Endodermal cell (in vitro differentiated cells): ENCODE results near the gene OR1L6. TPM values are rescaled to one million over a fixed set of nuclear protein-coding genes. Genes with fewer than 3 reads are reported as not detected.

Experiments
- DNase-seq: peaks from one replicate; pipeline ENCODE4 v3.0.0-alpha.2; 2017
- H3K27ac ChIP-seq: 2 replicates; pipeline ENCODE4 v1.5.1; 2013; ENCODE audit warnings: mild to moderate bottlenecking, low read depth, low read length, moderate library complexity
- H3K27me3 ChIP-seq: 2 replicates; pipeline ENCODE4 v1.6.1; 2013; ENCODE audit warnings: mild to moderate bottlenecking, low read length, moderate library complexity; ENCODE audit not compliant: insufficient read depth, control insufficient read depth, poor library complexity, severe bottlenecking
- H3K36me3 ChIP-seq: 2 replicates; pipeline ENCODE4 v1.7.0; 2013; ENCODE audit warnings: mild to moderate bottlenecking, low read length, moderate library complexity; ENCODE audit not compliant: control insufficient read depth, insufficient read depth
- H3K4me1 ChIP-seq: one replicate; pipeline ENCODE4 v1.7.0; 2013; ENCODE audit warnings: low read length; ENCODE audit not compliant: control insufficient read depth, insufficient read depth
- H3K4me3 ChIP-seq: 2 replicates; pipeline ENCODE4 v1.5.1; 2013; ENCODE audit warnings: mild to moderate bottlenecking, low read length, moderate library complexity
- H3K9ac ChIP-seq: 2 replicates; pipeline ENCODE4 v1.6.1; 2013; ENCODE audit warnings: mild to moderate bottlenecking, low read length, moderate library complexity; ENCODE audit not compliant: poor library complexity, severe bottlenecking; ENCODE audit errors: extremely low read depth
- H3K9me3 ChIP-seq: 2 replicates; pipeline ENCODE4 v1.6.1; 2013; ENCODE audit warnings: mild to moderate bottlenecking, low read length, moderate library complexity; ENCODE audit not compliant: control insufficient read depth
- H3K27ac Mint-ChIP-seq: 2 replicates; pipeline ENCODE4 v1.8.0; 2020; ENCODE audit warnings: mixed read lengths
- H3K27me3 Mint-ChIP-seq: 2 replicates; pipeline ENCODE4 v1.8.0; 2021; ENCODE audit warnings: mild to moderate bottlenecking, mixed read lengths; ENCODE audit not compliant: insufficient read depth
- H3K36me3 Mint-ChIP-seq: 2 replicates; pipeline ENCODE4 v1.8.0; 2020; ENCODE audit warnings: low read depth, mixed read lengths
- H3K4me1 Mint-ChIP-seq: 2 replicates; pipeline ENCODE4 v1.8.0; 2020; ENCODE audit warnings: mixed read lengths
- H3K4me3 Mint-ChIP-seq: 2 replicates; pipeline ENCODE4 v1.8.0; 2020; ENCODE audit warnings: mild to moderate bottlenecking, moderate library complexity, mixed read lengths
- H3K9me3 Mint-ChIP-seq: 2 replicates; pipeline ENCODE4 v1.8.0; 2020; ENCODE audit warnings: mild to moderate bottlenecking, mixed read lengths
- WGBS, 2 experiments: methylation state at CpG; one replicate each; pipeline versions ENCODE4 v1.1.5 to v1.1.7; 2013; ENCODE audit warnings: missing lambda C conversion rate in 2 of 2, mixed read lengths in 1 of 2; ENCODE audit not compliant: insufficient coverage in 1 of 2, insufficient read length in 1 of 2; 5-methylcytosine and 5-hydroxymethylcytosine counted together
- total RNA-seq, 2 donors: library from RNA; stranded (reverse); fragmentation: NEBNext Ultra II Directional in 1 of 2; extraction: Animal tissue kit (Norgen Biotek cat#: 25700) in 1 of 2; gene quantifications; 2 replicates in 1 of 2; 3 replicates in 1 of 2; pipeline ENCODE4 v1.2.1, GENCODE V29; 2021
- TF ChIP-seq, protein P1 (sequence below): fragments of 200-600 bp; sonication (generic); conservative IDR thresholded peaks from 2 replicates; pipeline ENCODE4 v1.5.0; 2021; ENCODE audit warnings: antibody characterized with exemption, mild to moderate bottlenecking

OR1L6 gene
- total RNA-seq, 2 donors from 2014 or later: not detected

DNA sequence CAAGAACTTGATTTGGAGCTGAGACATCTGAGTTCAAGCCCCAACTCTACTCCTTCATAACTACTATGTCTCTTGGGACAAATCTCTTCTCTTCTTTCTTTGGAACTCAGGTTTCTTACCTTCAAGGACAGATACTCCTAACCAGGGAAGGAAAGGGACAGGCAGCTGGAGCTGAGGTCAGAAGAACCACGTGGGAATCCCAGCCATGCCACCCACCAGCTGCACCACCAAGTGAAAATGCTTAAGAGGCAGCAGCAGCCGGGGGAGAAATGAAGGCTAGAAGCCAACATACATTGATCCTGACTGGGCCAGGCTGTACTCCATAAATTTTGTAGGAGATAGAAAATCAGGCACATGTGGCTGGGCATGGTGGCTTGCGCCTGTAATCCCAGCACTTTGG, 37.1 kb downstream of the OR1L6 start:
- H3K4me1 Mint-ChIP-seq: peaks cover 2% of the 10 kb centered on the region
- Histone ChIP-seq H3K4me1 (no peaks in the 10 kb centered on the region), H3K27me3 (peaks cover 8% of the 10 kb centered on the region), H3K9me3 (no peaks in the 10 kb centered on the region), H3K9ac (no peak overlapping the region), H3K27ac (no peak overlapping the region), H3K4me3 (no peak overlapping the region), H3K36me3 (no peaks in the 10 kb centered on the region)
- H3K27ac Mint-ChIP-seq: no peak overlapping the region
- TF ChIP-seq, protein P1, sequence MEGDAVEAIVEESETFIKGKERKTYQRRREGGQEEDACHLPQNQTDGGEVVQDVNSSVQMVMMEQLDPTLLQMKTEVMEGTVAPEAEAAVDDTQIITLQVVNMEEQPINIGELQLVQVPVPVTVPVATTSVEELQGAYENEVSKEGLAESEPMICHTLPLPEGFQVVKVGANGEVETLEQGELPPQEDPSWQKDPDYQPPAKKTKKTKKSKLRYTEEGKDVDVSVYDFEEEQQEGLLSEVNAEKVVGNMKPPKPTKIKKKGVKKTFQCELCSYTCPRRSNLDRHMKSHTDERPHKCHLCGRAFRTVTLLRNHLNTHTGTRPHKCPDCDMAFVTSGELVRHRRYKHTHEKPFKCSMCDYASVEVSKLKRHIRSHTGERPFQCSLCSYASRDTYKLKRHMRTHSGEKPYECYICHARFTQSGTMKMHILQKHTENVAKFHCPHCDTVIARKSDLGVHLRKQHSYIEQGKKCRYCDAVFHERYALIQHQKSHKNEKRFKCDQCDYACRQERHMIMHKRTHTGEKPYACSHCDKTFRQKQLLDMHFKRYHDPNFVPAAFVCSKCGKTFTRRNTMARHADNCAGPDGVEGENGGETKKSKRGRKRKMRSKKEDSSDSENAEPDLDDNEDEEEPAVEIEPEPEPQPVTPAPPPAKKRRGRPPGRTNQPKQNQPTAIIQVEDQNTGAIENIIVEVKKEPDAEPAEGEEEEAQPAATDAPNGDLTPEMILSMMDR: no peak
- no peak overlapping the region for H3K4me3 Mint-ChIP-seq
- peaks cover 15% of the 10 kb centered on the region for H3K27me3 Mint-ChIP-seq
- H3K36me3 Mint-ChIP-seq: no peaks in the 10 kb centered on the region
- 79% methylated on average over 2 to 3 of the region's 3 CpGs for WGBS, 2 experiments
- DNase-seq: no peak
- H3K9me3 Mint-ChIP-seq: peaks cover 3% of the 10 kb centered on the region

DNA sequence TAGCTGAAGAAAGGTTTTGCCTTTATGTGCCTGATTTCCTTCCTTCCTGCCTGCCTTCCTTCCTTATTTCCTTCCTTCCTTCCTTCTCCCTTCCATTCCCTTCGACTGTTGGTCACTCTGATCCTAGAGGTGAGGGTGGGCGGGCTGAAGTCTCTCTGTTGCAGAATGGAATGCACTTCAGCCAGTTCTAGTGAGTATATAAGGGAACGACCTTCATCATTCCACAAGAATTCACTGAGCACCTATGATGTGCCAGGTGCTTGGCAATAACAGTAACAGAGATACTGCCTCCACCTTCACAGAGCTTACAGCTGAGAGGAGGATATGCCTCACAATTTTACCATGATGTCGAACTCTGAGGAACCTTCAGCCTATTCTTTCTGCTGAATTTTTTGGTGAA, 37.9 kb downstream of the OR1L6 start:
- Histone ChIP-seq H3K27me3 (peaks cover 8% of the 10 kb centered on the region), H3K27ac (no peak overlapping the region), H3K4me3 (no peak overlapping the region), H3K36me3 (no peaks in the 10 kb centered on the region), H3K4me1 (peaks cover 5% of the 10 kb centered on the region), H3K9ac (no peak overlapping the region), H3K9me3 (no peaks in the 10 kb centered on the region)
- Mint-ChIP-seq H3K27ac (no peak overlapping the region), H3K9me3 (peaks cover 3% of the 10 kb centered on the region), H3K4me1 (peaks cover 10% of the 10 kb centered on the region), H3K36me3 (no peaks in the 10 kb centered on the region), H3K27me3 (peaks cover 15% of the 10 kb centered on the region), H3K4me3 (no peak overlapping the region)
- DNase-seq: no peak
- 63 to 79% methylated on average over 1 to 3 of the region's 4 CpGs for WGBS, 2 experiments
- TF ChIP-seq, protein P1: no peak

DNA sequence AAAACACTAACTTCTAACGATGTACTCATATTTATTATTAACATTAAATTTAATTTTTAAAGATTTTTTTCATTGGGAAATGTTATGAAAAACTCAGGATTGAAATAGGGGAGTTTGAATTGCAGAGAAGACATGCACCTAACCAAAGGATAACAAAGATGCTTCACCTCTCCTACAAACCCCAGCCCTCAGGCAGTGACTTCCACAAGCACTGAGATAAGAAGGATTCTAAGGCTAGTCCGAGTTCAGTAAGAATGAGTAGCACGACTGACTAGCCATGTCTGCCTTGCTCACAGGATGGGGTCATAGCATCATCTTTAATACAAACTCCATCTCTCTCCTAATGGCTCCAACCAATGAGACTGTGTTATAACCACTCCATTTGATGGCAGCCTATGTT, 39.6 kb downstream of the OR1L6 start:
- peaks cover 16% of the 10 kb centered on the region for H3K27me3 ChIP-seq
- Mint-ChIP-seq H3K4me1 (peaks cover 10% of the 10 kb centered on the region), H3K27me3 (peaks cover 20% of the 10 kb centered on the region), H3K36me3 (no peaks in the 10 kb centered on the region), H3K9me3 (peaks cover 3% of the 10 kb centered on the region), H3K27ac (no peak overlapping the region), H3K4me3 (no peak overlapping the region)
- no peaks in the 10 kb centered on the region for H3K36me3 ChIP-seq
- TF ChIP-seq, protein P1: no peak
- WGBS, 2 experiments: 57 to 100% methylated on average over 1 to 2 of the region's 3 CpGs
- no peak overlapping the region for H3K27ac ChIP-seq
- H3K4me1 ChIP-seq: peaks cover 10% of the 10 kb centered on the region
- no peak for DNase-seq
- H3K9me3 ChIP-seq: no peaks in the 10 kb centered on the region
- H3K4me3 ChIP-seq: no peak overlapping the region
- no peak overlapping the region for H3K9ac ChIP-seq
